ENCODE data around the gene CSK. TPM values are rescaled to one million over a fixed set of nuclear protein-coding genes. Genes with fewer than 3 reads are reported as not detected.
A peak's percentile ranks its signal among the peaks of the same experiment; 100 is the strongest.

Gene CSK
- total RNA-seq, 2 experiments from 2014 or later, result 114 to 118 TPM

- ATAC-seq (ENCODE audit: poor library complexity) (no peak), DNase-seq (no peak)
- TF ChIP-seq CTCF (IDR thresholded peaks at IDR 0.05), result no peak
- peaks cover 30% of the 10 kb centered on the region for H3K4me1 Mint-ChIP-seq (ENCODE audit: low read depth)
- CTCF ChIA-PET, result interaction anchor here (1.2 kb wide), 1 partner anchor 36 kb away, joined by 3 read pairs; no protein-coding TSS in a partner anchor
- no peaks in the 10 kb centered on the region for H3K9me3 Mint-ChIP-seq
- intact Hi-C loops (cut with DNase I, micrococcal nuclease), result no loop called here
- POLR2A ChIA-PET, result interaction anchor here (1.4 to 33.5 kb wide), 2 partner anchors 28 to 38 kb away, joined by 6 to 925 read pairs; partner anchors contain the start of gene CSK
- Histone ChIP-seq H3K27me3 (ENCODE audit: control insufficient read depth in 1 of 2, insufficient read depth in 2 of 2, low read length in 2 of 2) (no peaks in the 10 kb centered on the region), H3K4me3 (ENCODE audit: low read length) (no peak overlapping the region), H3K4me1 (ENCODE audit: insufficient read depth, low read length) (peaks cover 33% of the 10 kb centered on the region), H3K36me3 (ENCODE audit: insufficient read depth, low read length) (peaks cover 18% of the 10 kb centered on the region), H3K9me3 (ENCODE audit: control insufficient read depth in 1 of 2, insufficient read depth in 1 of 2, low read length in 2 of 2) (no peaks in the 10 kb centered on the region), H3K27ac (ENCODE audit: low read depth in 1 of 2, low read length in 2 of 2) (peak overlapping the region; percentile 22 to 41)
- no peak overlapping the region for H3K4me3 Mint-ChIP-seq
- peak overlapping the region; percentile 63 for H3K27ac Mint-ChIP-seq
- H3K36me3 Mint-ChIP-seq (ENCODE audit: low read depth), result peaks cover 16% of the 10 kb centered on the region
- H3K27me3 Mint-ChIP-seq, result no peaks in the 10 kb centered on the region
Measured at GRCh38 chr15:74807282-74807681, 25.4 kb downstream of the CSK start.

GRCh38 chr15:74808078-74808839 lies 26.4 kb downstream of the CSK start:
- H3K4me1 ChIP-seq (ENCODE audit: insufficient read depth, low read length), result peaks cover 33% of the 10 kb centered on the region
- no peaks in the 10 kb centered on the region for H3K27me3 Mint-ChIP-seq
- no peak overlapping the region for H3K4me3 ChIP-seq (ENCODE audit: low read length)
- DNase-seq (no peak), ATAC-seq (ENCODE audit: poor library complexity) (no peak)
- H3K36me3 ChIP-seq (ENCODE audit: insufficient read depth, low read length), result peaks cover 9% of the 10 kb centered on the region
- H3K9me3 ChIP-seq (ENCODE audit: control insufficient read depth in 1 of 2, insufficient read depth in 1 of 2, low read length in 2 of 2), result no peaks in the 10 kb centered on the region
- ChIA-PET CTCF (interaction anchor here (1.5 kb wide), 1 partner anchor 21 kb away, joined by 4 read pairs; no protein-coding TSS in a partner anchor), POLR2A (interaction anchor here (1.2 to 33.5 kb wide), 3 partner anchors 29 to 93 kb away, joined by 5 to 925 read pairs (median 6); partner anchors contain the start of gene CSK)
- TF ChIP-seq CTCF (IDR thresholded peaks at IDR 0.05), result no peak
- H3K27ac ChIP-seq (ENCODE audit: low read depth in 1 of 2, low read length in 2 of 2), result peak overlapping the region in 1 of 2 donors; percentile 50
- H3K36me3 Mint-ChIP-seq (ENCODE audit: low read depth), result peaks cover 9% of the 10 kb centered on the region
- H3K9me3 Mint-ChIP-seq, result no peaks in the 10 kb centered on the region
- peak overlapping the region; percentile 75 for H3K27ac Mint-ChIP-seq
- H3K4me1 Mint-ChIP-seq (ENCODE audit: low read depth), result peaks cover 30% of the 10 kb centered on the region
- intact Hi-C loops (cut with DNase I, micrococcal nuclease), result no loop called here
- H3K27me3 ChIP-seq (ENCODE audit: control insufficient read depth in 1 of 2, insufficient read depth in 2 of 2, low read length in 2 of 2), result no peaks in the 10 kb centered on the region
- no peak overlapping the region for H3K4me3 Mint-ChIP-seq

- no peak for DNase-seq
- Histone ChIP-seq H3K4me1 (ENCODE audit: insufficient read depth, low read length) (peaks cover 33% of the 10 kb centered on the region), H3K27me3 (ENCODE audit: control insufficient read depth in 1 of 2, insufficient read depth in 2 of 2, low read length in 2 of 2) (no peaks in the 10 kb centered on the region), H3K9me3 (ENCODE audit: control insufficient read depth in 1 of 2, insufficient read depth in 1 of 2, low read length in 2 of 2) (no peaks in the 10 kb centered on the region), H3K27ac (ENCODE audit: low read depth in 1 of 2, low read length in 2 of 2) (peak overlapping the region in 1 of 2 donors; percentile 21), H3K36me3 (ENCODE audit: insufficient read depth, low read length) (peaks cover 5% of the 10 kb centered on the region), H3K4me3 (ENCODE audit: low read length) (no peak overlapping the region)
- TF ChIP-seq CTCF (IDR thresholded peaks at IDR 0.05), result no peak
- Mint-ChIP-seq H3K4me1 (ENCODE audit: low read depth) (peaks cover 30% of the 10 kb centered on the region), H3K36me3 (ENCODE audit: low read depth) (peaks cover 6% of the 10 kb centered on the region), H3K4me3 (no peak overlapping the region), H3K27me3 (no peaks in the 10 kb centered on the region), H3K27ac (peak overlapping the region; percentile 75), H3K9me3 (no peaks in the 10 kb centered on the region)
- no peak for ATAC-seq (ENCODE audit: poor library complexity)
- ChIA-PET CTCF (interaction anchor here (1.5 kb wide), 1 partner anchor 21 kb away, joined by 4 read pairs; no protein-coding TSS in a partner anchor), POLR2A (interaction anchor here (1.2 to 33.5 kb wide), 3 partner anchors 30 to 93 kb away, joined by 5 to 925 read pairs (median 6); partner anchors contain the start of gene CSK)
- intact Hi-C loops (cut with DNase I, micrococcal nuclease), result no loop called here
Measured at GRCh38 chr15:74808840-74809229, 27.0 kb downstream of the CSK start.

Data from CD4-positive, alpha-beta T cell (primary cell).